GM12873 (cell line): Measurements from ENCODE around the gene ZBTB9.

Experiments used
- TF ChIP-seq, protein P1 (sequence below): IDR thresholded peaks from 2 replicates; pipeline ENCODE4 v1.5.1; 2012; ENCODE audit warnings: low read depth, mild to moderate bottlenecking, moderate library complexity, low read length, control low read depth; ENCODE audit not compliant: insufficient read depth; ENCODE audit errors: missing control alignments

ZBTB9 gene

DNA sequence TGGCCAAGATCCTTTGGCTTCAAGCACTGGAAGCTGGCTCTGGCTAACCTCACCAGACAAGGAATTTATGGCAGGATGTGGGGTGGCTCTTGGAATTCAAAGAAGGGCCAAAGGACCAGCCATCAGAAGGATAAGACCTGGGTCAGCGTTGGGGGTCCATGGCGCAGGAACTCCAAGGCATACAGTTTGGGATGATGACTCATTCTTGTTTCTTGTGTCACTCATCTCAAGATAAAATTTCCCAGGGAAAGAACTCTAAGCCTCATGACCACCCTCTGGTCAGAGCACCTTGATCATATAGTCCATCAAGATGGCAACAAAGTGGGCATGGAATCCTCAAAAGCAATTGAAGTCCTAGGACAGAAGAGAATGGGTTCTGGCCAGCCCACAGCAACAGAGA, 4.8 kb downstream of the ZBTB9 start:
- TF ChIP-seq, protein P1, sequence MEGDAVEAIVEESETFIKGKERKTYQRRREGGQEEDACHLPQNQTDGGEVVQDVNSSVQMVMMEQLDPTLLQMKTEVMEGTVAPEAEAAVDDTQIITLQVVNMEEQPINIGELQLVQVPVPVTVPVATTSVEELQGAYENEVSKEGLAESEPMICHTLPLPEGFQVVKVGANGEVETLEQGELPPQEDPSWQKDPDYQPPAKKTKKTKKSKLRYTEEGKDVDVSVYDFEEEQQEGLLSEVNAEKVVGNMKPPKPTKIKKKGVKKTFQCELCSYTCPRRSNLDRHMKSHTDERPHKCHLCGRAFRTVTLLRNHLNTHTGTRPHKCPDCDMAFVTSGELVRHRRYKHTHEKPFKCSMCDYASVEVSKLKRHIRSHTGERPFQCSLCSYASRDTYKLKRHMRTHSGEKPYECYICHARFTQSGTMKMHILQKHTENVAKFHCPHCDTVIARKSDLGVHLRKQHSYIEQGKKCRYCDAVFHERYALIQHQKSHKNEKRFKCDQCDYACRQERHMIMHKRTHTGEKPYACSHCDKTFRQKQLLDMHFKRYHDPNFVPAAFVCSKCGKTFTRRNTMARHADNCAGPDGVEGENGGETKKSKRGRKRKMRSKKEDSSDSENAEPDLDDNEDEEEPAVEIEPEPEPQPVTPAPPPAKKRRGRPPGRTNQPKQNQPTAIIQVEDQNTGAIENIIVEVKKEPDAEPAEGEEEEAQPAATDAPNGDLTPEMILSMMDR: no peak

DNA sequence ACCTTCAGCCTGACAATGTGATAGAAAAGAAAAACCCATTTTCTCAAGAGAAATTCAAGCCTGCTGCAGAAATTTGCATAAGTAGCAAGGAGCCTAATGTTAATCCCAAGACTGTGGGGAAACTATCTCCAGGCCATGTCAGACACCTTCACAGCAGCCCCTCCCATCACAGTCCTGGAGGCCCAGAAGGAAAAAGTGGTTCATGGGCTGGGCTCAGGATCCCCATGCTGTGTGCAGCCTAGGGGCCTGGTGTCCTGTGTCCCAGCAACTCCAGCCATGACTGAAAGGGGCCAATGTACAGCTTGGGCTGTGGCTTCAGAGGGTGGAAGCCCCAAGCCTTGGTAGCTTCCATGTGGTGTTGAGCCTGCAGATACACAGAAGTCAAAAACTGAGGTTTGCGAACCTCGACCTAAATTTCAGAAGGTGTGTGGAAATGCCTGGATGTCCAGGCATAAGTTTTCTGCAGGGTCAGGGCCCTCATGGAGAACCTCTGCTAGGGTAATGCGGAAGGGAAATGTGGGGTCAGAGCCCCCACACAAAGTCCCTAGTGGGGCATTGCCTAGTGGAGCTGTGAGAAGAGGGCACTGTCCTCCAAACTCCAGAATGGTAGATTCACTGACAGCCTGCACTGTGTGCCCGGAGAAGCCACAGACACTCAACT, 11.8 kb downstream of the ZBTB9 start:
- TF ChIP-seq, protein P1: no peak

DNA sequence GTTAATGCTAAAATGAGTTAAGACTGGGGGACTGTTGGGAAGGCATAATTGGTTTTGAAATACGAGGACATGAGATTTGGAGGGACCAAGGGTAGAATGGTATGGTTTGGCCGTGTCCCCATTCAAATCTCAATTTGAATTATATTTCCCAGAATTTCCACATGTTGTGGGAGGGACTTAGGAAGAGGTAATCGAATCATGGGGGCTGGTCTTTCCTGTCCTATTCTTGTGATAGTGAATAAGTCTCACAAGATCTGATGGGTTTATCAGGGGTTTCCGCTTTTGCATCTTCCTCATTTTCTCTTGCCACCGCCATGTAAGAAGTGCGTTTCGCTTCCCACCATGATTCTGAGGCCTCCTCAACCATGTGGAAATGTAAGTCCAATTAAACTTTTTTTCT, 12.7 kb downstream of the ZBTB9 start:
- TF ChIP-seq, protein P1: no peak

DNA sequence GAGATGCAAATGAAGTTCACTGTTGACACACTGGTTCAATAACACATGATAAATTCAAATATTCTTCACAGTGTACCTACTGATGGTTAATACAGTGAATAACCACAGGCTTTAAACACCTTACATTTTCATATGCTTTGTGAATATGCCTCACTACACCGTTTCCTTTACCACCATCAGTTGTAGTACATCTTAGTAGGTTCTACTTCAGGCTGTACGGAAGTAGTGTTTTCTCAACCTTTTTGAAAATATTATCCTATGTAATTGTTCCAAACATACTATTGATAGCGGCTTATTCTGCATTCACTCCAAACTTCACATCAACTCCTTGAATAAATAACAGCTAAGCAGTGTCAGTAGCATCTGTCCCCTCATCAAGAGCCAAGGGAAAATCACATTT, 15.3 kb downstream of the ZBTB9 start:
- TF ChIP-seq, protein P1: no peak

DNA sequence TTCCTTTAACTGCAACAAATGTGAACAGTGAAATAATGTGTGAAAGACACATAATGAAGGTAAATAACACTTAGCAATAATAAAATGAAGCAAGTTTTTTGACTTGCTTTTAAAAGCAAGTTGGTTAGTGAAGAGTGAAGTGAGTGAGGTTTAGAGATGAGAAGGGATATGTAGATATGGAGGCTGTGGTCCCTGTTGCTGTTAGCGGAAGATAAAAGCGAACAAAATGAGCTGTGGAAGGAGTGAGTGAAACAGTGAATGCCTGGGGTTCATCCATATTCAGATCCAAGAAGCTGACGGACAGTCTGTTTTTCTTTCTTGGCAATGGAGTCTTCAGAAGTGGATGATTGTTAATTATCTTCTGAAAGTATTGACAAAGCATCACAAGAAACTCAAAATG, 23.5 kb downstream of the ZBTB9 start:
- TF ChIP-seq, protein P1: no peak

DNA sequence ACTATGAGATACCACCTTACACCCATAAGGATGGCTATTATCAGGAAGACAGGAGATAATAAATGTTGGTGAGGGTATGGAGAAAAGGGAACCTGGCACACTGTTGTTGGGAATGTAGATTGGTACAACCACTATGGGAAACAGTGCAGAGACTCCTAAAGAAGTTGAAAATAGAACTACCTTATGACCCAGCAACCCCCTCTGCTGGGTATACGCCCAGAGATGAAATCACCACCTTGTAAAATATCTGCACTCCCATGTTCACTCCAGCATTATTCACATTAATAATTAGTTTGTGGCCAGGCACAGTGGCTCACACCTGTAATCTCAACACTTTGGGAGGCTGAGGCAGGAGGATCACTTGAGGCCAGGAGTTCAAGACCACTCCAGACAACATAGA, 26.8 kb downstream of the ZBTB9 start:
- TF ChIP-seq, protein P1: no peak

DNA sequence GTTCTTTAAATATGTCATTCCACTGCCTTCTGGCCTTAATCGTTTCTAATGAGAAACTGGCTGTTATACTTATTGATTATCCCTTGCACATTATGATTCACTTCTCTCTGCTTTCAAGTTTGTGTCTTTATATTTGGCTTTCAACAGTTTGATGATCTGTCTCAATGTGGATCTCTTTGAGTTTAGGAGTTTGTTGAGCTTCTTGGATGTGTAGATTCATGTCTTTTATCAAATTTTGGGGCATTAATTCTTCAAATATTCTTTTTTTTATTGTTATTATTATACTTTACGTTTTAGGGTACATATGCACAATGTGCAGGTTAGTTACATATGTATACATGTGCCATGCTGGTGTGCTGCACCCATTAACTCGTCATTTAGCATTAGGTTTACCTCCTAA, 29.3 kb downstream of the ZBTB9 start:
- TF ChIP-seq, protein P1: no peak
